Lower leg skin (tissue), 3 donors: ENCODE results near the gene TXNDC16.

ENCODE experiments used
- POLR2A ChIP-seq, 2 donors: fragments of 450-650 bp; IDR thresholded peaks; one replicate each; pipeline ENCODE4 v1.6.1; 2016 to 2017; ENCODE audit warnings: antibody characterized with exemption in 2 of 2, mild to moderate bottlenecking in 1 of 2, moderate library complexity in 1 of 2
- TF ChIP-seq, protein P1 (sequence below), 3 donors: fragments of 450-650 bp; IDR thresholded peaks; one replicate each; pipeline ENCODE4 v1.5.1; 2016; ENCODE audit warnings: antibody characterized with exemption in 3 of 3, mild to moderate bottlenecking in 3 of 3, moderate library complexity in 2 of 3

DNA sequence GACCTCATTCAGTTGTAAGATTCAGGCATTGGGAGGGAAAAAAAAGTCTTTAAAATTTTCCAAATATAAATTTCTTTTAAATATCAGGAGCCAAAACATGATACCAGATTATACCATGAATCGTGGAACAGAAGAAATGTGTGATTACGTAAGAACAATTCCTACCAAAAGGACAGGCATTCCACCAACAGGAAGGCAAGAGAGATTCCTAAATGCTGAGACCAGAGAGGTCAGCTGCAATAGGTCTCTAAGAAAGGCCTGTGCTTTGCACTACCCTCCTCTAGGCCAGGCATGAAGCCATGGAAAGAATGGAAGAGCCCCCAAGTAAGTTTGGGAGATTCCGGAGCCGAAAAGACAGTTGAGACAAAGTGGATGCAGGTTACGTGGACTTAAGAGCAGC is 154.5 kb downstream of the TXNDC16 start:
- TF ChIP-seq, protein P1, sequence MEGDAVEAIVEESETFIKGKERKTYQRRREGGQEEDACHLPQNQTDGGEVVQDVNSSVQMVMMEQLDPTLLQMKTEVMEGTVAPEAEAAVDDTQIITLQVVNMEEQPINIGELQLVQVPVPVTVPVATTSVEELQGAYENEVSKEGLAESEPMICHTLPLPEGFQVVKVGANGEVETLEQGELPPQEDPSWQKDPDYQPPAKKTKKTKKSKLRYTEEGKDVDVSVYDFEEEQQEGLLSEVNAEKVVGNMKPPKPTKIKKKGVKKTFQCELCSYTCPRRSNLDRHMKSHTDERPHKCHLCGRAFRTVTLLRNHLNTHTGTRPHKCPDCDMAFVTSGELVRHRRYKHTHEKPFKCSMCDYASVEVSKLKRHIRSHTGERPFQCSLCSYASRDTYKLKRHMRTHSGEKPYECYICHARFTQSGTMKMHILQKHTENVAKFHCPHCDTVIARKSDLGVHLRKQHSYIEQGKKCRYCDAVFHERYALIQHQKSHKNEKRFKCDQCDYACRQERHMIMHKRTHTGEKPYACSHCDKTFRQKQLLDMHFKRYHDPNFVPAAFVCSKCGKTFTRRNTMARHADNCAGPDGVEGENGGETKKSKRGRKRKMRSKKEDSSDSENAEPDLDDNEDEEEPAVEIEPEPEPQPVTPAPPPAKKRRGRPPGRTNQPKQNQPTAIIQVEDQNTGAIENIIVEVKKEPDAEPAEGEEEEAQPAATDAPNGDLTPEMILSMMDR (IDR thresholded peaks at IDR 0.05): no peak
- no peak for TF ChIP-seq POLR2A (IDR thresholded peaks at IDR 0.05)
